Glutamatergic neuron (in vitro differentiated cells): ENCODE results near the gene TBC1D22B. TPM values are rescaled to one million over a fixed set of nuclear protein-coding genes. Genes with fewer than 3 reads are reported as not detected.
"Not testable (repeated sequence)": the region's sequence is repeated elsewhere in the genome, so short reads cannot be mapped to it uniquely, and the experiment has no call there.

Experiments used
- DNase-seq: peaks from one replicate; pipeline ENCODE4 v3.0.0; 2022
- H3K27ac Mint-ChIP-seq: one replicate; pipeline ENCODE4 v1.8.0; 2020; ENCODE audit warnings: mild to moderate bottlenecking, mixed read lengths, inconsistent platforms; ENCODE audit not compliant: unreplicated experiment
- H3K27me3 Mint-ChIP-seq: one replicate; pipeline ENCODE4 v1.8.0; 2020; ENCODE audit warnings: mild to moderate bottlenecking, moderate library complexity, mixed read lengths, inconsistent platforms; ENCODE audit not compliant: unreplicated experiment
- H3K36me3 Mint-ChIP-seq: one replicate; pipeline ENCODE4 v1.8.0; 2020; ENCODE audit warnings: mild to moderate bottlenecking, mixed read lengths, inconsistent platforms; ENCODE audit not compliant: unreplicated experiment
- H3K4me1 Mint-ChIP-seq: one replicate; pipeline ENCODE4 v1.8.0; 2020; ENCODE audit warnings: mild to moderate bottlenecking, low read depth, mixed read lengths, inconsistent platforms; ENCODE audit not compliant: unreplicated experiment
- H3K4me3 Mint-ChIP-seq: one replicate; pipeline ENCODE4 v1.8.0; 2020; ENCODE audit warnings: mild to moderate bottlenecking, mixed read lengths, inconsistent platforms; ENCODE audit not compliant: unreplicated experiment
- H3K9me3 Mint-ChIP-seq: one replicate; pipeline ENCODE4 v1.8.0; 2020; ENCODE audit warnings: mild to moderate bottlenecking, moderate library complexity, mixed read lengths, inconsistent platforms; ENCODE audit not compliant: unreplicated experiment
- CTCF ChIP-seq: fragments of 200-600 bp; sonication (generic); IDR thresholded peaks from one replicate; pipeline ENCODE4 v1.5.0; 2021; ENCODE audit not compliant: partially characterized antibody, unreplicated experiment
- total RNA-seq: library from RNA; stranded (reverse); fragmentation: NEBNext Ultra II Directional; extraction: Animal tissue kit (Norgen Biotek cat#: 25700); gene quantifications from one replicate; pipeline ENCODE4 v1.2.1, GENCODE V29; 2021; ENCODE audit not compliant: unreplicated experiment

TBC1D22B gene
- total RNA-seq, 1 donor from 2014 or later = 10.2 TPM

- H3K27ac Mint-ChIP-seq = no peak overlapping the region
- H3K4me3 Mint-ChIP-seq = no peak overlapping the region
- no peaks in the 10 kb centered on the region for H3K36me3 Mint-ChIP-seq
- H3K27me3 Mint-ChIP-seq = no peaks in the 10 kb centered on the region
- no peak for TF ChIP-seq CTCF
- no peaks in the 10 kb centered on the region for H3K4me1 Mint-ChIP-seq
- no peak for DNase-seq
- no peaks in the 10 kb centered on the region for H3K9me3 Mint-ChIP-seq
Observed at GRCh38 chr6:37338745-37339255, 81.2 kb downstream of the TBC1D22B start.

- no peaks in the 10 kb centered on the region for H3K36me3 Mint-ChIP-seq
- no peaks in the 10 kb centered on the region for H3K9me3 Mint-ChIP-seq
- H3K4me1 Mint-ChIP-seq = no peaks in the 10 kb centered on the region
- no peak overlapping the region for H3K4me3 Mint-ChIP-seq
- H3K27me3 Mint-ChIP-seq = no peaks in the 10 kb centered on the region
- DNase-seq = no peak
- H3K27ac Mint-ChIP-seq = no peak overlapping the region
- TF ChIP-seq CTCF = no peak
Observed at GRCh38 chr6:37339741-37340638, 82.4 kb downstream of the TBC1D22B start.

GRCh38 chr6:37340639-37340943 lies 83.0 kb downstream of the TBC1D22B start:
- Mint-ChIP-seq H3K4me3 (no peak overlapping the region), H3K4me1 (no peaks in the 10 kb centered on the region), H3K27ac (no peak overlapping the region), H3K36me3 (no peaks in the 10 kb centered on the region), H3K27me3 (no peaks in the 10 kb centered on the region), H3K9me3 (no peaks in the 10 kb centered on the region)
- DNase-seq = no peak
- no peak for TF ChIP-seq CTCF

- Mint-ChIP-seq H3K4me3 (no peak overlapping the region), H3K27me3 (peaks cover 4% of the 10 kb centered on the region), H3K27ac (no peak overlapping the region), H3K9me3 (no peaks in the 10 kb centered on the region), H3K36me3 (no peaks in the 10 kb centered on the region), H3K4me1 (no peaks in the 10 kb centered on the region)
- no peak for TF ChIP-seq CTCF
- DNase-seq = no peak
Observed at GRCh38 chr6:37343248-37343647, 85.7 kb downstream of the TBC1D22B start.

GRCh38 chr6:37344308-37344707 lies 86.7 kb downstream of the TBC1D22B start:
- Mint-ChIP-seq H3K4me3 (no peak overlapping the region), H3K9me3 (no peaks in the 10 kb centered on the region), H3K27ac (no peak overlapping the region), H3K4me1 (no peaks in the 10 kb centered on the region), H3K27me3 (peaks cover 4% of the 10 kb centered on the region), H3K36me3 (no peaks in the 10 kb centered on the region)
- DNase-seq = no peak
- no peak for TF ChIP-seq CTCF

- H3K36me3 Mint-ChIP-seq, H3K4me1 Mint-ChIP-seq, H3K9me3 Mint-ChIP-seq, H3K27ac Mint-ChIP-seq, DNase-seq, H3K27me3 Mint-ChIP-seq, H3K4me3 Mint-ChIP-seq: not testable (repeated sequence)
Observed at GRCh38 chr6:37345804-37346203, 88.2 kb downstream of the TBC1D22B start.
